Measurements from ENCODE around the gene GPR108. TPM values are rescaled to one million over a fixed set of nuclear protein-coding genes. Genes with fewer than 3 reads are reported as not detected.

The GPR108 gene
- total RNA-seq, 1 donor from 2014 or later, result 38.3 TPM

DNA sequence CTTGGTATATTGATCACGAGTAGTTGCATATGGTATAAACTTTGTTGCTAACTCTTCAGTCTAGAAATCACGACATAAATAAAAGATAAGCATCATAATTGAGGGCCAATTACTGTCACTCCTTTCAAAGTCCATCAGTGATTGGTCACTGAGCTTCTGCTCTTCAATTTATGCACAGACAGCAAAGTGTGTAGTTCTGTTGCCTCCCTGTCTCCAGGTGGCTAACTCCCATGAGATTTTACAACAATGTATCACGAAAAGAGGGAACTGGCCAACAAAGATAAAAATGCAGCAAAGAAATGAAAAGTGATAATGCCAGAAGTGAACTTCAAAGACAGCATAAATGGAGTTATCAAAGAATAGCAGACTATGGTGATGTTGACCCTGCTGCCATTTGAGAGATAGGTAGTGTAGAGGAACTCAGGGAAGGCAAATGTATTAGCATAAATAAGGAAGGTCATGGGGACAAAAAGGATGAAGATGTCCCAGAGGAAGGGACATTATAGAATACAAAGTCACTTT is 54.7 kb downstream of the GPR108 start:
- Histone ChIP-seq H2AFZ (replicated peaks) (no peak overlapping the region), H3K36me3 (no peaks in the 10 kb centered on the region), H3K9me3 (ENCODE audit: low read depth) (no peaks in the 10 kb centered on the region), H3K27ac (no peak overlapping the region), H3K9ac (no peak overlapping the region), H3F3A (ENCODE audit: low read depth) (no peaks in the 10 kb centered on the region), H3K27me3 (no peaks in the 10 kb centered on the region), H4K20me1 (ENCODE audit: low read depth) (no peaks in the 10 kb centered on the region), H3K4me2 (no peak overlapping the region), H3K79me2 (ENCODE audit: low read depth) (no peaks in the 10 kb centered on the region), H3K4me1 (no peaks in the 10 kb centered on the region), H3K4me3 (no peak overlapping the region)
- TF ChIP-seq, protein P1, sequence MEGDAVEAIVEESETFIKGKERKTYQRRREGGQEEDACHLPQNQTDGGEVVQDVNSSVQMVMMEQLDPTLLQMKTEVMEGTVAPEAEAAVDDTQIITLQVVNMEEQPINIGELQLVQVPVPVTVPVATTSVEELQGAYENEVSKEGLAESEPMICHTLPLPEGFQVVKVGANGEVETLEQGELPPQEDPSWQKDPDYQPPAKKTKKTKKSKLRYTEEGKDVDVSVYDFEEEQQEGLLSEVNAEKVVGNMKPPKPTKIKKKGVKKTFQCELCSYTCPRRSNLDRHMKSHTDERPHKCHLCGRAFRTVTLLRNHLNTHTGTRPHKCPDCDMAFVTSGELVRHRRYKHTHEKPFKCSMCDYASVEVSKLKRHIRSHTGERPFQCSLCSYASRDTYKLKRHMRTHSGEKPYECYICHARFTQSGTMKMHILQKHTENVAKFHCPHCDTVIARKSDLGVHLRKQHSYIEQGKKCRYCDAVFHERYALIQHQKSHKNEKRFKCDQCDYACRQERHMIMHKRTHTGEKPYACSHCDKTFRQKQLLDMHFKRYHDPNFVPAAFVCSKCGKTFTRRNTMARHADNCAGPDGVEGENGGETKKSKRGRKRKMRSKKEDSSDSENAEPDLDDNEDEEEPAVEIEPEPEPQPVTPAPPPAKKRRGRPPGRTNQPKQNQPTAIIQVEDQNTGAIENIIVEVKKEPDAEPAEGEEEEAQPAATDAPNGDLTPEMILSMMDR (IDR thresholded peaks at IDR 0.05), result no peak
- no peak for TF ChIP-seq EZH2 (IDR thresholded peaks at IDR 0.05)
- TF ChIP-seq EZH2phosphoT487 (IDR thresholded peaks at IDR 0.05), result no peak
- DNase-seq (ENCODE audit: low spot score), result no peak
- H3K4me1 Mint-ChIP-seq, result no peaks in the 10 kb centered on the region
- H3K4me3 Mint-ChIP-seq, result no peak overlapping the region
- no peak overlapping the region for H3K27ac Mint-ChIP-seq
- peaks cover 12% of the 10 kb centered on the region for H3K9me3 Mint-ChIP-seq
- no peaks in the 10 kb centered on the region for H3K36me3 Mint-ChIP-seq
- peaks cover 10% of the 10 kb centered on the region for H3K27me3 Mint-ChIP-seq (ENCODE audit: insufficient read depth, low read depth)

DNA sequence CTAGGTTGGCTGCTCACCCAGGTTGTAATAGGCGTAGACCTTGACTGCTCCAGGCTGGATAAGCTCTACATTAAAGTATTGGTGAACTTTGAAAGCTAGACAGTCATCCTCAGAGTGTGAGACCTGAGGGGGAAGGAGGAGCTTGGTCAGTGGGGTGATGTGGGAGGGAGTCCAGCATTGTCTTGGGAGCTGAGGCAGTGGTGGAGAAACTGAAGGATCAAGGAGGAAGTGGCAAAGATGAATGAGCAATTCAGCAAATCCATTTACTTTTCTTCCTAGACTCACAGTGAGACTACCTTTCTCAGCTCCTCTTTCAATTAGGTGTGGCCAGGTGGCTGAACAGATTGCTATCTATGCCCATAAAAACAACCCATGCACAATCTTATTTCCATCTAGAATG is 57.2 kb downstream of the GPR108 start:
- H3K27me3 Mint-ChIP-seq (ENCODE audit: insufficient read depth, low read depth), result peaks cover 8% of the 10 kb centered on the region
- H3K27ac ChIP-seq, result no peak overlapping the region
- peaks cover 12% of the 10 kb centered on the region for H3K9me3 Mint-ChIP-seq
- DNase-seq (ENCODE audit: low spot score), result no peak
- H2AFZ ChIP-seq (replicated peaks), result no peak overlapping the region
- H3K79me2 ChIP-seq (ENCODE audit: low read depth), result no peaks in the 10 kb centered on the region
- H4K20me1 ChIP-seq (ENCODE audit: low read depth), result no peaks in the 10 kb centered on the region
- no peaks in the 10 kb centered on the region for H3K9me3 ChIP-seq (ENCODE audit: low read depth)
- TF ChIP-seq, protein P1 (IDR thresholded peaks at IDR 0.05), result no peak
- no peak for TF ChIP-seq EZH2 (IDR thresholded peaks at IDR 0.05)
- H3K27me3 ChIP-seq, result no peaks in the 10 kb centered on the region
- no peaks in the 10 kb centered on the region for H3K36me3 Mint-ChIP-seq
- H3K4me1 Mint-ChIP-seq, result peaks cover 1% of the 10 kb centered on the region
- H3K27ac Mint-ChIP-seq, result no peak overlapping the region
- no peak overlapping the region for H3K4me3 ChIP-seq
- no peaks in the 10 kb centered on the region for H3K4me1 ChIP-seq
- no peaks in the 10 kb centered on the region for H3F3A ChIP-seq (ENCODE audit: low read depth)
- no peak overlapping the region for H3K9ac ChIP-seq
- no peak overlapping the region for H3K4me3 Mint-ChIP-seq
- no peaks in the 10 kb centered on the region for H3K36me3 ChIP-seq
- no peak overlapping the region for H3K4me2 ChIP-seq

Small RNAs within 50 kb of the gene (microRNA-seq; reads per million reads assigned to microRNA genes)
- gene MIR6791, result not detected

Other genes starting within 250 kb of the GPR108 start
- 2.4 and 7.3 TPM in 2 replicates for gene TUBB4A, start 235.3 kb downstream of the GPR108 start, total RNA-seq (ENCODE audit: low replicate concordance)
- gene TNFSF9, start 206.6 kb downstream of the GPR108 start, total RNA-seq (ENCODE audit: low replicate concordance), result 0.28 and 1.7 TPM in 2 replicates
- gene CD70, start 146.4 kb downstream of the GPR108 start, total RNA-seq (ENCODE audit: low replicate concordance), result 1.2 TPM in 1 of 2 replicates, not detected in the other
- gene TNFSF14, start 67.4 kb downstream of the GPR108 start, total RNA-seq (ENCODE audit: low replicate concordance), result not detected in 2 replicates
- 0.25 and 1.5 TPM in 2 replicates for gene C3, start 16.9 kb downstream of the GPR108 start, total RNA-seq (ENCODE audit: low replicate concordance)
- gene TRIP10, start 2.1 kb upstream of the GPR108 start, total RNA-seq (ENCODE audit: low replicate concordance), result 53.0 and 57.2 TPM in 2 replicates
- gene SH2D3A, start 29.9 kb upstream of the GPR108 start, total RNA-seq (ENCODE audit: low replicate concordance), result 0.65 and 1.5 TPM in 2 replicates
- gene VAV1, start 35.1 kb upstream of the GPR108 start, total RNA-seq (ENCODE audit: low replicate concordance), result 0.15 TPM in 1 of 2 replicates, not detected in the other
- not detected in 2 replicates for gene ADGRE1, start 150.0 kb upstream of the GPR108 start, total RNA-seq (ENCODE audit: low replicate concordance)